GM15510 (cell line): Measurements from ENCODE around the gene CNPY2.

Experiments used
- POLR2A ChIP-seq: IDR thresholded peaks from 3 replicates; pipeline ENCODE4 v1.6.1; 2011; ENCODE audit warnings: borderline replicate concordance; ENCODE audit not compliant: insufficient read length; ENCODE audit errors: extremely low read depth

CNPY2 gene

GRCh38 chr12:56307221-56307965 is 8.4 kb downstream of the CNPY2 start:
- no peak for TF ChIP-seq POLR2A

- no peak for TF ChIP-seq POLR2A
These were observed 10.8 kb downstream of the CNPY2 start for GRCh38 chr12:56304872-56305590.

- TF ChIP-seq POLR2A: no peak
These were observed 11.5 kb downstream of the CNPY2 start for GRCh38 chr12:56304276-56304675.

- TF ChIP-seq POLR2A: no peak
These were observed 14.9 kb downstream of the CNPY2 start for GRCh38 chr12:56300644-56301464.

GRCh38 chr12:56299853-56300643 is 15.7 kb downstream of the CNPY2 start, which contains the start of gene CS:
Gene CS (minus strand): TSS chr12:56300330. CDS start chr12:56300201, 129 bp downstream.
- TF ChIP-seq POLR2A: peak; percentile 64

GRCh38 chr12:56299308-56299852 is 16.4 kb downstream of the CNPY2 start:
- TF ChIP-seq POLR2A: no peak

- TF ChIP-seq POLR2A: no peak
These were observed 17.0 kb downstream of the CNPY2 start for GRCh38 chr12:56298828-56299227.

GRCh38 chr12:56297400-56297799 is 18.4 kb downstream of the CNPY2 start:
- TF ChIP-seq POLR2A: no peak

GRCh38 chr12:56296295-56296694 is 19.5 kb downstream of the CNPY2 start:
- TF ChIP-seq POLR2A: no peak

- TF ChIP-seq POLR2A: no peak
These were observed 22.0 kb downstream of the CNPY2 start for GRCh38 chr12:56293795-56294194.

- no peak for TF ChIP-seq POLR2A
These were observed 26.9 kb downstream of the CNPY2 start for GRCh38 chr12:56288705-56289387.

GRCh38 chr12:56286044-56286830 is 29.6 kb downstream of the CNPY2 start:
- no peak for TF ChIP-seq POLR2A

GRCh38 chr12:56282579-56282978 is 33.2 kb downstream of the CNPY2 start:
- no peak for TF ChIP-seq POLR2A

- TF ChIP-seq POLR2A: no peak
These were observed 33.8 kb downstream of the CNPY2 start for GRCh38 chr12:56282030-56282429.

- no peak for TF ChIP-seq POLR2A
These were observed 34.9 kb downstream of the CNPY2 start for GRCh38 chr12:56280849-56281248.
